NCI-H69 (cell line): ENCODE results near the gene B3GNT4.
"Not testable (repeated sequence)": the region's sequence is repeated elsewhere in the genome, so short reads cannot be mapped to it uniquely, and the experiment has no call there.

ENCODE experiments used
- DNase-seq: peaks from one replicate; lab custom pipeline; 2025; lab: John Stamatoyannopoulos, UW

Gene B3GNT4

GRCh38 chr12:122203301-122204166 is at the start of gene B3GNT4:
B3GNT4 (plus strand) TSS chr12:122203709; CDS start chr12:122204619, 910 bp downstream.
- DNase-seq = peak; percentile 94

- no peak for DNase-seq
These were observed 47.8 kb upstream of the B3GNT4 start for GRCh38 chr12:122155705-122156104.

GRCh38 chr12:122158700-122159285 is 44.7 kb upstream of the B3GNT4 start:
- DNase-seq = no peak

GRCh38 chr12:122159882-122160281 is 43.6 kb upstream of the B3GNT4 start:
- peak; percentile 47 for DNase-seq

- no peak for DNase-seq
These were observed 42.7 kb upstream of the B3GNT4 start for GRCh38 chr12:122160761-122161160.

GRCh38 chr12:122161682-122162081 is 41.8 kb upstream of the B3GNT4 start:
- no peak for DNase-seq

GRCh38 chr12:122162976-122163375 is 40.5 kb upstream of the B3GNT4 start:
- DNase-seq = no peak

GRCh38 chr12:122166422-122167349 is 36.8 kb upstream of the B3GNT4 start:
- DNase-seq = no peak

GRCh38 chr12:122167356-122167925 is 36.1 kb upstream of the B3GNT4 start:
- no peak for DNase-seq

- no peak for DNase-seq
These were observed 35.0 kb upstream of the B3GNT4 start for GRCh38 chr12:122168492-122168891.

GRCh38 chr12:122171399-122171798 is 32.1 kb upstream of the B3GNT4 start:
- DNase-seq = no peak

- DNase-seq = no peak
These were observed 31.1 kb upstream of the B3GNT4 start for GRCh38 chr12:122172262-122172939.

GRCh38 chr12:122174155-122174845 is 29.2 kb upstream of the B3GNT4 start, which contains the start of gene IL31:
IL31 (minus strand) TSS chr12:122174221; CDS start chr12:122174172, 49 bp downstream.
- peak; percentile 40 for DNase-seq

GRCh38 chr12:122176473-122176872 is 27.0 kb upstream of the B3GNT4 start:
- DNase-seq = not testable (repeated sequence)

- DNase-seq = peak; percentile 97
These were observed 20.5 kb upstream of the B3GNT4 start, which contains the start of gene LRRC43 for GRCh38 chr12:122182887-122183587. LRRC43 (plus strand) TSS chr12:122183123; CDS start chr12:122183145, 22 bp downstream.

GRCh38 chr12:122183588-122183940 is 19.9 kb upstream of the B3GNT4 start:
- peak; percentile 37 for DNase-seq

- DNase-seq = no peak
These were observed 19.0 kb upstream of the B3GNT4 start for GRCh38 chr12:122184517-122184916.

- no peak for DNase-seq
These were observed 18.4 kb upstream of the B3GNT4 start for GRCh38 chr12:122185079-122185478.

- DNase-seq = no peak
These were observed 17.9 kb upstream of the B3GNT4 start for GRCh38 chr12:122185494-122186082.

GRCh38 chr12:122187466-122187865 is 16.0 kb upstream of the B3GNT4 start:
- no peak for DNase-seq
